ENCODE results near the gene IL34. TPM values are rescaled to one million over a fixed set of nuclear protein-coding genes. Genes with fewer than 3 reads are reported as not detected.

IL34 gene
- total and polyA plus RNA-seq, 4 donors, result 0.25 to 0.93 (median 0.42) TPM

- TF ChIP-seq CTCF (IDR thresholded peaks at IDR 0.05; ENCODE audit: low read depth, low read length, missing input control) (peak; percentile 96), RAD21 (IDR thresholded peaks at IDR 0.05) (peak; percentile 97 to 99)
Measured at GRCh38 chr16:70653809-70654771, 7.7 kb downstream of the IL34 start (continued).

- no peaks in the 10 kb centered on the region for H3K9me3 ChIP-seq (ENCODE audit: control insufficient read depth in 4 of 4, low read length in 3 of 4)
- H3K9ac ChIP-seq (ENCODE audit: low read depth in 1 of 2, low read length in 2 of 2), result no peak overlapping the region
- DNase-seq (ENCODE audit: low spot score), result no peak
- TF ChIP-seq GABPA (IDR thresholded peaks at IDR 0.05 in 1 of 2, conservative IDR thresholded peaks at IDR 0.05 in 1 of 2) (no peak), JUND (IDR thresholded peaks at IDR 0.05) (no peak), CTCF (IDR thresholded peaks at IDR 0.05; ENCODE audit: low read depth, low read length, missing input control) (no peak), SP1 (IDR thresholded peaks at IDR 0.05) (no peak), HNF4A (conservative IDR thresholded peaks at IDR 0.05) (no peak), TAF1 (conservative IDR thresholded peaks at IDR 0.05) (no peak), FOXA1 (IDR thresholded peaks at IDR 0.05) (no peak), NR2F2 (IDR thresholded peaks at IDR 0.05) (no peak), MAX (IDR thresholded peaks at IDR 0.05) (no peak), FOXA2 (IDR thresholded peaks at IDR 0.05) (no peak), HNF4G (IDR thresholded peaks at IDR 0.05) (no peak), RAD21 (IDR thresholded peaks at IDR 0.05) (no peak), EGR1 (IDR thresholded peaks at IDR 0.05; ENCODE audit: low read depth in 2 of 2) (no peak), YY1 (IDR thresholded peaks at IDR 0.05) (no peak), ATF3 (IDR thresholded peaks at IDR 0.05) (no peak), RXRA (IDR thresholded peaks at IDR 0.05) (no peak)
- TF ChIP-seq, protein P1, sequence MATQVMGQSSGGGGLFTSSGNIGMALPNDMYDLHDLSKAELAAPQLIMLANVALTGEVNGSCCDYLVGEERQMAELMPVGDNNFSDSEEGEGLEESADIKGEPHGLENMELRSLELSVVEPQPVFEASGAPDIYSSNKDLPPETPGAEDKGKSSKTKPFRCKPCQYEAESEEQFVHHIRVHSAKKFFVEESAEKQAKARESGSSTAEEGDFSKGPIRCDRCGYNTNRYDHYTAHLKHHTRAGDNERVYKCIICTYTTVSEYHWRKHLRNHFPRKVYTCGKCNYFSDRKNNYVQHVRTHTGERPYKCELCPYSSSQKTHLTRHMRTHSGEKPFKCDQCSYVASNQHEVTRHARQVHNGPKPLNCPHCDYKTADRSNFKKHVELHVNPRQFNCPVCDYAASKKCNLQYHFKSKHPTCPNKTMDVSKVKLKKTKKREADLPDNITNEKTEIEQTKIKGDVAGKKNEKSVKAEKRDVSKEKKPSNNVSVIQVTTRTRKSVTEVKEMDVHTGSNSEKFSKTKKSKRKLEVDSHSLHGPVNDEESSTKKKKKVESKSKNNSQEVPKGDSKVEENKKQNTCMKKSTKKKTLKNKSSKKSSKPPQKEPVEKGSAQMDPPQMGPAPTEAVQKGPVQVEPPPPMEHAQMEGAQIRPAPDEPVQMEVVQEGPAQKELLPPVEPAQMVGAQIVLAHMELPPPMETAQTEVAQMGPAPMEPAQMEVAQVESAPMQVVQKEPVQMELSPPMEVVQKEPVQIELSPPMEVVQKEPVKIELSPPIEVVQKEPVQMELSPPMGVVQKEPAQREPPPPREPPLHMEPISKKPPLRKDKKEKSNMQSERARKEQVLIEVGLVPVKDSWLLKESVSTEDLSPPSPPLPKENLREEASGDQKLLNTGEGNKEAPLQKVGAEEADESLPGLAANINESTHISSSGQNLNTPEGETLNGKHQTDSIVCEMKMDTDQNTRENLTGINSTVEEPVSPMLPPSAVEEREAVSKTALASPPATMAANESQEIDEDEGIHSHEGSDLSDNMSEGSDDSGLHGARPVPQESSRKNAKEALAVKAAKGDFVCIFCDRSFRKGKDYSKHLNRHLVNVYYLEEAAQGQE (IDR thresholded peaks at IDR 0.05), result no peak
- TF ChIP-seq, protein P2, sequence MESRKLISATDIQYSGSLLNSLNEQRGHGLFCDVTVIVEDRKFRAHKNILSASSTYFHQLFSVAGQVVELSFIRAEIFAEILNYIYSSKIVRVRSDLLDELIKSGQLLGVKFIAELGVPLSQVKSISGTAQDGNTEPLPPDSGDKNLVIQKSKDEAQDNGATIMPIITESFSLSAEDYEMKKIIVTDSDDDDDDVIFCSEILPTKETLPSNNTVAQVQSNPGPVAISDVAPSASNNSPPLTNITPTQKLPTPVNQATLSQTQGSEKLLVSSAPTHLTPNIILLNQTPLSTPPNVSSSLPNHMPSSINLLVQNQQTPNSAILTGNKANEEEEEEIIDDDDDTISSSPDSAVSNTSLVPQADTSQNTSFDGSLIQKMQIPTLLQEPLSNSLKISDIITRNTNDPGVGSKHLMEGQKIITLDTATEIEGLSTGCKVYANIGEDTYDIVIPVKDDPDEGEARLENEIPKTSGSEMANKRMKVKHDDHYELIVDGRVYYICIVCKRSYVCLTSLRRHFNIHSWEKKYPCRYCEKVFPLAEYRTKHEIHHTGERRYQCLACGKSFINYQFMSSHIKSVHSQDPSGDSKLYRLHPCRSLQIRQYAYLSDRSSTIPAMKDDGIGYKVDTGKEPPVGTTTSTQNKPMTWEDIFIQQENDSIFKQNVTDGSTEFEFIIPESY (IDR thresholded peaks at IDR 0.05), result no peak
- H3K36me3 ChIP-seq (ENCODE audit: control insufficient read depth in 4 of 4, insufficient read depth in 3 of 4, low read depth in 1 of 4, low read length in 3 of 4), result no peaks in the 10 kb centered on the region
- WGBS, result 86% methylated on average over 8 of the region's 8 CpGs
- no peak overlapping the region for H3K4me3 ChIP-seq (ENCODE audit: low read depth in 1 of 3, low read length in 3 of 3)
- H3K27ac ChIP-seq (ENCODE audit: low read depth in 1 of 2, low read length in 2 of 2), result no peak overlapping the region
- peaks cover 0 to 7% (median 3%) of the 10 kb centered on the region in 4 donors for H3K4me1 ChIP-seq (ENCODE audit: control insufficient read depth in 4 of 4, insufficient read depth in 4 of 4, low read length in 3 of 4)
- H3K27me3 ChIP-seq (ENCODE audit: control insufficient read depth in 4 of 4, insufficient read depth in 4 of 4, low read length in 3 of 4), result no peaks in the 10 kb centered on the region
Measured at GRCh38 chr16:70656065-70656711, 9.8 kb downstream of the IL34 start.
